Thyroid gland (tissue), 4 donors: ENCODE data around the gene SOX30.
"Not testable (repeated sequence)": the region's sequence is repeated elsewhere in the genome, so short reads cannot be mapped to it uniquely, and the experiment has no call there.

ENCODE experiments used
- CTCF ChIP-seq, 6 experiments: fragments of 200-600 bp in 3 of 6; fragments of 450-650 bp in 3 of 6; sonication (generic) in 3 of 6; IDR thresholded peaks; one replicate each; pipeline ENCODE4 v1.5.1; 2016 to 2019; ENCODE audit warnings: antibody characterized with exemption in 6 of 6, mild to moderate bottlenecking in 2 of 6, inconsistent platforms in 1 of 6, moderate library complexity in 1 of 6
- POLR2A ChIP-seq, 2 donors: fragments of 450-650 bp; IDR thresholded peaks; one replicate each; pipeline ENCODE4 v1.6.1; 2017; ENCODE audit warnings: antibody characterized with exemption in 2 of 2, mild to moderate bottlenecking in 2 of 2, moderate library complexity in 1 of 2

GRCh38 chr5:157698674-157699073, 46.4 kb upstream of the SOX30 start:
- TF ChIP-seq POLR2A, CTCF (IDR thresholded peaks at IDR 0.05): not testable (repeated sequence)
